ENCODE measurements around the gene VPS16. TPM values are rescaled to one million over a fixed set of nuclear protein-coding genes. Genes with fewer than 3 reads are reported as not detected.

Gene VPS16
- polyA plus RNA-seq, 1 donor (not counting 4 experiments of a cell fraction or from before 2014, with no cell fraction given), result 22.7 TPM

DNA sequence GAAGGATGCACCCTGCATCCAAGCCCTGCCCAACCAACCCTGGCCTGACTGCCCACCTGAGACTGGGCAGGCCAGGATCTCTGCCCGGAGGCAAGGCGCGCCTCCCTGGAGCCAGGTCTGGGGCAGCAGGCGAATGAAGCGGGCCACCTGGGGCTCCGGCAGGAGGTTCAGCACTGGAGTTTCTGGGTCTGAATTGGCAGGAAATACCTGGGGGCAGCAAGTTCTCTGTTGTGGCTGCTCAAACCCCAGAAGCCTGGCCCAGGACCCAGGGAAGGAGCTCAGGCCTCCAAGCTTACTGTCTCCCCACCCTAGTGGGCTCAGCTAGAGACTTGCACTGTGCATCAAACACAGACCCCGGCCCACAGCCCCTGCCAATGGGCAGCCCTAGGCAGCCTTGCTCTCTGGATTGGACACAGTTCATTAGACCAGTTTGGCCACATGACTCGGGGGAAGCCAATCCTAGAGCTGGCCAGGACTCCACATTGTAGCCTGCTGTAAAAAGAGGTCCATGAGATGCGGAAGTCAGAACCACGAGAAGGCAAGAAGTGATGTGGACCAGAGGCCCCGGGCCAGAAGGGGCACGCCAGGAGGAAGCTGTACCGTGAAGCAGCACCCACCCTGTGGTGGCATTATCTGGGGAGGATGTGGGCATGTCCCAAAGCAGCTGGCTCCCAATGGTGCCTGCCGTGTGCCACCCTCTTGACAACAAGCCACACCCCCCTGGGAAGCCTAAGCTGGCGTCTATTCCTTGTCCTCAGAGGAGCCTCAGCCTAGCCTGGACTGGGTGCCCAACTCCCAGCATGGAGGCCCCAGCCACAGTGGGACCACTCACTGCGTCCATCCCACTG is 43.2 kb upstream of the VPS16 start:
- H2AFZ ChIP-seq (ENCODE audit: control insufficient read depth, low read length), result no peak overlapping the region
- H3K9me3 ChIP-seq (ENCODE audit: control insufficient read depth, low read depth, low read length), result peaks cover 2% of the 10 kb centered on the region
- H3K79me2 ChIP-seq (ENCODE audit: control insufficient read depth, insufficient read depth, low read length), result no peaks in the 10 kb centered on the region
- H3K9me1 ChIP-seq (ENCODE audit: control insufficient read depth, extremely low read depth, insufficient read depth, low read length), result no peaks in the 10 kb centered on the region
- peaks cover 2% of the 10 kb centered on the region for H3K4me1 ChIP-seq (ENCODE audit: control insufficient read depth, extremely low read depth, insufficient read depth, low read length)
- H3K27me3 ChIP-seq (ENCODE audit: control insufficient read depth, extremely low read depth, insufficient read depth, low read length), result peaks cover 72% of the 10 kb centered on the region
- no peak overlapping the region for H3K4me3 ChIP-seq (ENCODE audit: control insufficient read depth in 2 of 3, extremely low read depth in 1 of 3, insufficient read depth in 2 of 3, low read depth in 1 of 3, low read length in 3 of 3)
- no peak for DNase-seq (ENCODE audit: low read depth, low spot score)
- no peak overlapping the region for H3K9ac ChIP-seq (ENCODE audit: control insufficient read depth, extremely low read depth, insufficient read depth, low read length)
- no peak for FAIRE-seq
- H3K27ac ChIP-seq (ENCODE audit: control insufficient read depth, insufficient read depth, low read length), result no peak overlapping the region
- H4K20me1 ChIP-seq (ENCODE audit: control insufficient read depth, extremely low read depth, insufficient read depth, low read length), result no peaks in the 10 kb centered on the region
- dilution Hi-C loops (cut with MboI; ENCODE audit: extremely low pct_ligation_motif_present, low sequenced_read_pairs), result no loop called here
- no peaks in the 10 kb centered on the region for H3K36me3 ChIP-seq (ENCODE audit: control insufficient read depth in 2 of 2, extremely low read depth in 1 of 2, insufficient read depth in 2 of 2, low read length in 2 of 2)
- no peak overlapping the region for H3K4me2 ChIP-seq (ENCODE audit: control insufficient read depth, extremely low read depth, insufficient read depth, low read depth, low read length)
- TF ChIP-seq, protein P1, sequence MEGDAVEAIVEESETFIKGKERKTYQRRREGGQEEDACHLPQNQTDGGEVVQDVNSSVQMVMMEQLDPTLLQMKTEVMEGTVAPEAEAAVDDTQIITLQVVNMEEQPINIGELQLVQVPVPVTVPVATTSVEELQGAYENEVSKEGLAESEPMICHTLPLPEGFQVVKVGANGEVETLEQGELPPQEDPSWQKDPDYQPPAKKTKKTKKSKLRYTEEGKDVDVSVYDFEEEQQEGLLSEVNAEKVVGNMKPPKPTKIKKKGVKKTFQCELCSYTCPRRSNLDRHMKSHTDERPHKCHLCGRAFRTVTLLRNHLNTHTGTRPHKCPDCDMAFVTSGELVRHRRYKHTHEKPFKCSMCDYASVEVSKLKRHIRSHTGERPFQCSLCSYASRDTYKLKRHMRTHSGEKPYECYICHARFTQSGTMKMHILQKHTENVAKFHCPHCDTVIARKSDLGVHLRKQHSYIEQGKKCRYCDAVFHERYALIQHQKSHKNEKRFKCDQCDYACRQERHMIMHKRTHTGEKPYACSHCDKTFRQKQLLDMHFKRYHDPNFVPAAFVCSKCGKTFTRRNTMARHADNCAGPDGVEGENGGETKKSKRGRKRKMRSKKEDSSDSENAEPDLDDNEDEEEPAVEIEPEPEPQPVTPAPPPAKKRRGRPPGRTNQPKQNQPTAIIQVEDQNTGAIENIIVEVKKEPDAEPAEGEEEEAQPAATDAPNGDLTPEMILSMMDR (optimal IDR thresholded peaks at IDR 0.05 in 1 of 3, IDR thresholded peaks at IDR 0.05 in 1 of 3, conservative IDR thresholded peaks at IDR 0.05 in 1 of 3; ENCODE audit: extremely low read depth in 1 of 3, insufficient read depth in 2 of 3, low read length in 3 of 3), result no peak
- TF ChIP-seq EZH2 (IDR thresholded peaks at IDR 0.05; ENCODE audit: low read length), result no peak

DNA sequence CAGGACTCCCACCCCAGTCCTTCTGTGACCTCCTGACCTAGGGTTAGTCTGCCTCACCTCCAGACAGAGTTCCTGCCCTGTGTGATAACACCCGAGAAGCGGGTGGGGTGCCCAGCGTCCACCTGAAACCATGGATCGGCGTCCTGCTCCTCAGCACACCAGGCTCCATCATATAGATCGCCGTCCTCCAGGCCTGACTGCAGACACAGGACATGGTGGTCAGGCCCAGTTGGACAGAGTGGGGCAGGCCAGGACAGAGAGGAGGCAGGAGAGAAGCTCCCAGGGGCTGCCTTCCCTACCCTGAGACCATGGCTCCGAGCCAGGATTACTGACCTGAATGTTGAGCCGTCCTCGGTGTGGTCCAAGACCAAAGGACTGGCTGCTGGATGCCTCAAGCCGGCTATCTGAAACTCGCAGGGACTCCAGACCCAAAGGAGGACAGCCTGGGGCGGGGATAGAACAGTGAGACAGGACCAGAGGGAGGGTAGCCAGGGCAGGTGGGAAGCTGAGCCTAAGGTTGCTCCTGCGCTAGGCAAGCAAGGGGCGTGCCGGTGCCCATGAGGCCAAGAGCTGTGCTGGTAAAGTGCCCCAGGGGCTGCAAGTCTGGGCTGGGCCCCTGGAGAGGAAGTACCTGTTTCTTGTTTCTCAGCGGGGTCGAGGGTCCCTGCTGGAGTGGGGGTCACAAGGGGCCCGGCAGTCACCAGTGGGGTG is 42.3 kb upstream of the VPS16 start:
- TF ChIP-seq, protein P1 (optimal IDR thresholded peaks at IDR 0.05 in 1 of 3, IDR thresholded peaks at IDR 0.05 in 1 of 3, conservative IDR thresholded peaks at IDR 0.05 in 1 of 3; ENCODE audit: extremely low read depth in 1 of 3, insufficient read depth in 2 of 3, low read length in 3 of 3), result no peak
- peak; percentile 18 for TF ChIP-seq EZH2 (IDR thresholded peaks at IDR 0.05; ENCODE audit: low read length)
- Histone ChIP-seq H3K27me3 (ENCODE audit: control insufficient read depth, extremely low read depth, insufficient read depth, low read length) (peaks cover 75% of the 10 kb centered on the region), H3K4me1 (ENCODE audit: control insufficient read depth, extremely low read depth, insufficient read depth, low read length) (peaks cover 2% of the 10 kb centered on the region), H3K27ac (ENCODE audit: control insufficient read depth, insufficient read depth, low read length) (no peak overlapping the region), H4K20me1 (ENCODE audit: control insufficient read depth, extremely low read depth, insufficient read depth, low read length) (no peaks in the 10 kb centered on the region), H3K9ac (ENCODE audit: control insufficient read depth, extremely low read depth, insufficient read depth, low read length) (no peak overlapping the region), H2AFZ (ENCODE audit: control insufficient read depth, low read length) (no peak overlapping the region), H3K4me2 (ENCODE audit: control insufficient read depth, extremely low read depth, insufficient read depth, low read depth, low read length) (no peak overlapping the region), H3K4me3 (ENCODE audit: control insufficient read depth in 2 of 3, extremely low read depth in 1 of 3, insufficient read depth in 2 of 3, low read depth in 1 of 3, low read length in 3 of 3) (no peak overlapping the region), H3K9me1 (ENCODE audit: control insufficient read depth, extremely low read depth, insufficient read depth, low read length) (no peaks in the 10 kb centered on the region), H3K36me3 (ENCODE audit: control insufficient read depth in 2 of 2, extremely low read depth in 1 of 2, insufficient read depth in 2 of 2, low read length in 2 of 2) (no peaks in the 10 kb centered on the region), H3K9me3 (ENCODE audit: control insufficient read depth, low read depth, low read length) (peaks cover 2% of the 10 kb centered on the region), H3K79me2 (ENCODE audit: control insufficient read depth, insufficient read depth, low read length) (no peaks in the 10 kb centered on the region)
- FAIRE-seq (no peak), DNase-seq (ENCODE audit: low read depth, low spot score) (no peak)
- dilution Hi-C loops (cut with MboI; ENCODE audit: extremely low pct_ligation_motif_present, low sequenced_read_pairs), result no loop called here

Measured in keratinocyte (primary cell).